Activated T-helper 9 cell treated with anti-CD3 and anti-CD28 coated beads, Interleukin-2, amount 50 U/mL, for 16 hours (primary cell): ENCODE data around the gene CNPY1.

Experiments
- DNase-seq: peaks from one replicate; pipeline ENCODE4 v3.0.0-alpha.2; 2020; ENCODE audit warnings: low read depth

The CNPY1 gene

DNA sequence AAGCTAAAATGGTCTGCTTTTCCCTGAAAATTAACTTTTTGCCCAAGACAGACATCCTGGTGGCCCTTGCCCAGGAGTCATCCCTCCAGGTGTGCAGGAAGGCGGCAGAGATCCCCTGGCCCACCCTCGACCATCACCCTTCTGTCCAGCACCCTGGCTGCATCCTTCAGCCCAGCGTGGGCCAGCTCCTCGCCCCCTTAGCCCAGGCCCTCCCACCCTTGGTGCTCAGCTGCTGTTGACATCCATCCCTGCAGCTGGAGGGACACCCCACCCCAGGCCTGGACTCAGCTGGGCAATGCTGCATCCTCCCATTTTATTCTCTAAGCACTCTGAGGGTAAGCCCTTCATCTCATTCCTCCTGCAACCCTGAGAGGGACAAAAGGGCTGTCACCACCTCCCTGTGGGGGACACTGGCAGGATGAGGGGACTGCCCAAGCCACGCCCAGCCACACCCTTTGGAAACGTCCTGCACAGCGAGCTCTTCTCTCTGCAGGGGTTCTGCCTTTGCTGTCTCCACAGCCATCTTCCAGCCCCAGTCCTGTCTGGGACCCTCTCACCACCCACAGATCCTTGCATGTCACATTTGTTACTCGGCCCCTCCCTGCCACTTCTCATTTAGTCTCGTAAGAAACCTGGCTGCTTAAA, 57.8 kb downstream of the CNPY1 start:
- no peak for DNase-seq

DNA sequence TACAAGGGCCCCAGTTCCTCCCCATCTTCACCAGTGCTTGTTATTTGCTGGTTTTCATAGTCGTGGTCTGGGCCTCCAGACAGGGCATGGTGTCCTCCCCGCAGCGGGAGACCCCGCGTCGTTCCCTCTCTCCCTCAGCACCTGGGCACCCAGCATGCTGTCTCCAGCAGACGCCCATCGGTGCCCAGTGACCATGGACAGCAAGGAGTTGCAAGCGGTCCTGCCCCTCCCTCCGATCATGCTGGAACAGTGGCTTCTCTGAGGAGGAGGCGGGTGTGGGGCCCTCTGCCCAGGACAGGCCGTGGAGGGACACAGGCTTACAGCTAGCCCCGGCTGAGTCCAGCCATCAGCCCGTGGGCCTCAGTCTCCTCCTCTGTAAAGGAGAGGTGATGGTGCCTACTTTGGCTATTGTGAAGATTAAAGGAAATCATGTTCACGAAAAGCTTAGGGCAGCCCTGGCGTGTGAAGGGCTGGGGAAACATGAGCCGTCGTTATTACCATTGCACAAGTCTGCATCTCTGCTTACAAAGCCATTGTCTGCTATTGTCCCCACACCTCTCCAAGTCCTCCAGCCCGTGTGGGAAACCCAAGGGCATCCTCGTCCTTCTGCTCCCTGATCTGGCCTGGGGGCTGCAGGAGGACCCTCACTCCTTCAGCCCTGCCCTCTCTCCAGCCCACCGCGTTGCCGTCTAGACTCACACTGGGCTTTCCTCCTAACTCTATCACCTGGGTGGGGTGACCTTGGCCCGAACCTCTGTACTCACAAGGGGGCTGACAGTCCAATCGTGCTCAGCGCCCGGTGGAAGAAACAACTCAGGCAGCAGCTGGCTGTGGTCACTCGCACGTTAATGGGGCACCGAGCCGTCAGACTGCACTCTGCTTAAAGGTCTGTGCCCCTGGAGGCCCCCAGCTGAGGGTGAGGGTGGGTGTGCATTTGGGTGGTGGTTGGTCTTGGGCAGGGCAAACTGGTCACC, 58.6 kb downstream of the CNPY1 start:
- DNase-seq, result no peak

DNA sequence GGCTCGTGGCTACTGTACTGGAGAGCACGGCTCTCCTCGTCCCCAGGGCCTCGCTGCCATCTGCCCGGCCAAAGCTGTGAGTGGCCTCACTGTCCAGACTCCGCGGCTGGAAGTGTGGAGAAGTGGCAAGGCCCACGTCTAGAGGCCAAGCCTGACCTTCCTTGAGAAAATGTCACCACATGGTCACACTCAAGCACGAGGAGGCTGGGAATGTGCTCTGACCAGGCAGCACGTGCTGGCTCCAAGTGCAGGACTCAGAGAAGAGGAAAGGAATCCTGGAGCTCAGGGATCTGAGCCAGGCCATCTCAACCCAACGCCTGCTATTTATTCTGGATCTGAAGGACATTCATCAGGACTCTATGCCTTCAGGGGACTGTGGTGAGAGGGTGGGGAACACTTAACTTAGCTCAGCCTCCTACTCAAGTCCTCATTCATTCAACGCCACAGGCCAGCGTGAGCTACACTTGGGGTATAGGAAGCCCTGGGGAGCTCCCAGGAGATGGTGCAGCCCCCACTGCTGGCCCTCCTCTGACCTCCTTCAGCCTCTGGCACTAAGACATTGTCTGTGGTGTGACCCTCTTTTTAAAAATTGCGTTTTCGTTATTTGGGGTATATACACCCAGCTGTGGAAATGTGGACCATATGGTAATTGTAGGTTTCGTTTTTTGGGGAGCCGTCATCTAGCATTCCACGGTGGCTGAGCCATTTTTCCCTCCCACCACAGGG, 59.4 kb downstream of the CNPY1 start:
- no peak for DNase-seq

DNA sequence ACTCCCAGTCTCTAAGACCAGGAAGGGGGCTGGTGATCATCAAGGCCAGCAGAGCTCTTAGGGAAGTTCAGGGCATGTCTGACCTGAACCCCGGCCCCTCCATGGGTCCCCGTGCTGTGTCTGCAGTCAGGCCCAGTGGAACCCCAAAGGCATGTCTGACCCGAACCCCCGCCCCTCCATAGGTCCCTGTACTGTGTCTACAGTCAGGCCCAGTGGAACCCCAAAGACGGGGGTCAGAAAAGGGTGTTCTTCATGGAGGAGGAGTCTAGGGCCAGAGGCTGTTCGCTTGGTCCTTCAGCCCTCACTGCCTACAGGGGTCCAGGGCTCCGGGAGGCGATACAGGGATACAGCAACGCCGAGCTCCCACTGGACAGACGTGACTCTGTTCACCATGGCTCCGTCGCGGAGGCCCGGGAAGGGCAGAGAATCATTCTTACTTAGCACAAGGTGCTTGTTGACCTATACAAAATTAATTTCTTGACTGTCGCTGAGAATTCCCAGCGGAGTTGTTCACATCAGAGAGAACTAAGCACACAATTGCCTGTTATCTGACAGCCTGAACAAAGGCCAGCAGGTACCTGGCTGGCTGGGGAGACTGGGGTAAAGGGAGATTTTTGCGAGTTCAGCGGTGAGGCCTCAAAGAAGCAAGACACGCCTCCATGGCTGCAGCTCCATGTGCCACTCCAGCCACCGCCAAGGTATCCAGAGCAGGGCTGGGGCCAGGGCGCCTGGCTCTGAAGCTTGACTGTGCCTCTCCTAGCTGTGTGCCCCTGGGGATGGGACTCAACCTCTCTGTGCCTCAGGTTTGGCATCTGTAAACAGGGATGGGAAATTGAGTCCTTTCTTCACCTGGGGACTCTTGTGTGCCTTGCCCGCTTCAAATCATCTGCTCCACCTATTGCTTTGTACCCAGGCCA, 61.6 kb downstream of the CNPY1 start:
- no peak for DNase-seq

DNA sequence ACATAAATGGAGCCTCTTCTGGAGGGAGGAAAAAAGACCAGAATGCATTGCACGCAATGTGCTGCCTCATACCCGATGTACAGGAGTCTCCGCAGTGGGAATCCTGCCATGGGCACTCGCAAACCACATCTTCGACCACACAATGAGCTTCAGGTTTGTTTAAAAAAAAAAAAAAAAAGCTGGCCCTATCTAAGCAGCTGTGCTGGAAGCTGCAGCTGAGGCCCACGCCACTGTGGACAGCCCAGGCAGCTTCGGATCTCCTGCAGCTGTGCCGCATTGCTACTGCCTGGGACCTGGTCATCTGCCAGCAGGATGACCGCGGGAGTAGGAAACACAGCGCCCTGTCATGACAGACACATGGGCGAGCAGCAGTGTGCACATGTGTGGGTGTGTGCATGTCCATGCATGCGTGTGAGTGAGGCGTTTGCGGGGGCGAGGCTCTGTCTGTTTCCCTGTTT, 62.5 kb downstream of the CNPY1 start:
- DNase-seq, result no peak

DNA sequence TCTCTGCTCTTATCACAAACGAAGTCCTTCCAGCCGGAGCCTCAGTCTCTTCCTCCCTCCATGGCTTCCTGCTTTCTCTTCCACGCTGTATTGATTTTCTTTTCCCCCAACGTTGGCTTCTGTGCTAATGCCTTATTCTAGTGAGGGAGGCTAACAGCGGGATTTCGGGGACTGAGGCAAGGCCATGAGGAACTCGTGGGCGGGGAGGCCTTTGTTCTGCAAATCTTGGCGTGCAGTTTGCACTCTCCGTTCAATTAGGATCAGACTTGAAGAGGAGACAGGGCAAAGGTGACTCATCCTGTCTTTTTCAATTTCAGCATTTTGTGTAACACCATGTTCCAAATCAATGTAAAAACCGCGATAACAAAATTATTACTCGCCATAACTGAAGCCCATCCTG, 63.1 kb downstream of the CNPY1 start:
- DNase-seq, result no peak

DNA sequence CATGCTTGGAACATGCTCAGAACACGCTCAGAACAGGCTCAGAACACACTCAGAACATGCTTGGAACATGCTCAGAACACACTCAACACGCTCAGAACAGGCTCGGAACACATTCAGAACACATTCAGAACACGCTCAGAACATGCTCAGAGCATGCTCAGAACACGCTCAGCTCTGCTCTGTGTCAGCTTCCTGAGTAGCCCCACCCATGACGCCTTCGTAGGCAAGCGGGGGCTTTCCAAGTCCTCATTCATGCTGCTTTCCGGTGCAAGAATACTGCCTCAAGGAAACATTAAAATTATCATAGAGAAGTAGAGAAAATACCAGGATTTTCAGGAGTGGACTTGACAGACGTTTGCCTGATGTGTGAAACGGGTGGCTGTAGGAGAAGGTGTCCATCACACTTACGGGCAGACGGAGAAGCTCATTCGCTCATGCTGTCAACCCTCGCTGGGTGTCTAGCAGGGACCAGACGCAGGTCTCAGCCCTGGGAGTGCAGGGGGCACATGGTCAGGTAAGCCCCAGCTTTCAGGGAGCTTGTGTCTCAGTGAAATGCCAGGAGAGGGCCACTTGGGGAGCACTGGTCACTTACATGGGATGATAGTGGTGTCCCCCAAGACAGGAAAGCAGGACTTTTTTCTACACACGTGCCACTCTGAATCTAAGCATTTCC, 63.7 kb downstream of the CNPY1 start:
- no peak for DNase-seq

DNA sequence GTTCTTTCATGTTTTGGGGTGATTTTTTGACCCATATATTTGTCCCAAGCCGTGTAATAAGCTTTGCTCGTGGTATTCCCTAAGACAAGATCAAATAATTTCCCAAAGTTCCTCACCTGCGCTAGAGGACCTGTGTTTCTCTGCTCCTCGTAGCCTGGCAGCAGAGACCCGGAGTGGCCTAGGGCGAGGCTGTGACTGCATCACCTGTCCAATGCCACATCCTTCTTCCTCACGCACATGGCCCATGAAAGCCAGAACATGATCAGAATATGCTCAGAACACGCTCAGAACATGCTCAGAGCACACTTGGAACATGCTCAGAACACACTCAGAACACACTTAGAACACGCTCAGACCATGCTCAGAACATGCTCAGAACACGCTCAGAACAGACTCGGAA, 64.6 kb downstream of the CNPY1 start:
- no peak for DNase-seq

DNA sequence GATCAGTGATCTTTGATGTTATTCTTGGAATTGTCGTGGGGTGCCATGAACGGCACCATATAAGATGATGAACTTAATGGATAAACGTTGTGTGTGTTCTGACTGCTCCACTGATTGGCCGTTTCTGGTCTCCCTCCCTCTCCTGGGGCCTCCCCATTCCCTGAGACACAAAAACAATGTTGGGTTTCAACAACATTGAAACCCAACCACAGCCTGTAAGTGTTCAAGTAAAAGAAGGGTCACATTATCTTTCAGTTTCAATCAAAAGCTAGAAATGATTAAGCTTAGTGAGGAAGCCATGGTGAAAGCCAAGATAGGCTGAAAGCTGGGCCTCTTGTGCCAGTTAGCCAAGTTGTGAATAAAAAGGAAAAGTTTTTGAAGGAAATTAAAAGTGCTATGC, 68.9 kb downstream of the CNPY1 start:
- DNase-seq, result no peak

DNA sequence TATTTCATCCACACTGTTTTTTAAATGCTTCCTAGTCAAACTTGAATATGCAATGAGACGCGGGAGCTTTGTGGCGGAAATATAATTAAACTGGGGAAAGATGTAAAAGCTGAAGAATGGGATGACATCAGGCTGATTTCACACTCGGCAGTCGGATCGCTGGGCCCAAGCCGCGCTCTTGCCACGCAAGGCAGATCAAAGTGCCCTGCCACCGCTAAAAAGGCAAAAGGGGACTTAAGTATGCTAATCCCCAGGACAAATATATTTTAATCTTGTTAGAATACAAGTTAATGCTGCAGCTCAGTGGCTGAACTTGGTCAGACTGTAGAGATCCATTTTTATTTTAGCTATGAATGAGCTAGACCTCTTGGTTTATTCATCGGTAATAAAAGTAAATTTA, 74.6 kb downstream of the CNPY1 start:
- DNase-seq, result no peak

DNA sequence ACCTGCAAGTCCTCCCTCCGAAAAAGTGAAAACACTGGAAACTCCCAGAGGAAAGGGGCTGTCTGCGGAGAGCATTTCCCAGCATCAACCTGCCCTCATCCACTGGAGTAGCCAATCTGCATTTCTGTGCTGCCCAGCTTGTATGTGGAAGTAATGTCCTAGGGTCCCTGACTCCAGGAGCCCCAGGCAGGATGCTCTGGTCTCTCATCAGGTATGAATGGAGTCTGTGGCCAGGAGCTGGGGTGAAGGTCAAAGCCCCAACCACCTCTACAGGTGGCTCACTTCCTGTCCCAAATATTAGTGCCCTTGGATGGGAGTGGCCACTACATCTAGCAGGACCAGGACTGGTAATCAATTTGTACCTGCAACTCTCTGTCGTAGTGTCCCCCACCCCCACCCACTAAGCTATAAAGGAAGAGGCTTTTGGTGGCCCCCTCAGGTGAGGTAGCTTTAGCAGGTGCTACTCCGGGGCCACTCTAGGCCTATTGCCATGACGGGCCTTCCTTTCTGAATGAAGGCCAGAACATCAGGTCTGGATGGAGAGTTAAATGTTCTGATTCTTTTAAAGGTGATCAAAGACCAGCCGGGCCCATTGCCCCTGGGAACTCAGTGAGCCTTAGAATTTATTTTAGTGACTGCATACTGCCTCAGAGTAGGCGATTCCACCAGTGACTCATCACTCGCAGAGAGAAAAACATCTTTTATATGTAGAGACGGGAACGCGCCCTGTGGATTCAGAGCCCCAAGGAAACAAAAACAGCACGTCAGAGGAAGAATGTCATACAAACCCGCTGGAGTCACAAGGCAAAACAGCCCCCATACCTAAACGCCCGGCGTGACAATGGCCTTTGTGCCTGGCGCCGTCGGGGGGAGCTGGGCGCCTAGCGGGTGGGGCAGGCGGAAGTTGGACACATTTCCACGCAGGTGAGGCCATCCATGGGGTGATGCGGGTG, 75.4 kb downstream of the CNPY1 start:
- DNase-seq, result no peak

DNA sequence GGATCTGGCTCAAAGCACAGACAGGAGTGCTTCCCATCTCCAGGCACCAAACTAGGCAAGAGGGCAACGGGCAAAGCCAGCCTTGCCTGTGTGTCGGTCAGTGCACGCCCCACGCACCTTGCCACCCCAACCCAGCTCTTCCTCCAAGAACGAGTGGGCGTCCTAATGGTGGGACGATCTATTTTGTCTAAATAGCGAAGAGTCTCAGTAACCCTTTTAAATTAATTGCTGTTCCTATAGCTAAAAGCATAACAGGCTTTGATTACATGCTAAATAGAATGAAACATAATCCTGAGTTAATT, 76.2 kb downstream of the CNPY1 start:
- DNase-seq, result no peak

DNA sequence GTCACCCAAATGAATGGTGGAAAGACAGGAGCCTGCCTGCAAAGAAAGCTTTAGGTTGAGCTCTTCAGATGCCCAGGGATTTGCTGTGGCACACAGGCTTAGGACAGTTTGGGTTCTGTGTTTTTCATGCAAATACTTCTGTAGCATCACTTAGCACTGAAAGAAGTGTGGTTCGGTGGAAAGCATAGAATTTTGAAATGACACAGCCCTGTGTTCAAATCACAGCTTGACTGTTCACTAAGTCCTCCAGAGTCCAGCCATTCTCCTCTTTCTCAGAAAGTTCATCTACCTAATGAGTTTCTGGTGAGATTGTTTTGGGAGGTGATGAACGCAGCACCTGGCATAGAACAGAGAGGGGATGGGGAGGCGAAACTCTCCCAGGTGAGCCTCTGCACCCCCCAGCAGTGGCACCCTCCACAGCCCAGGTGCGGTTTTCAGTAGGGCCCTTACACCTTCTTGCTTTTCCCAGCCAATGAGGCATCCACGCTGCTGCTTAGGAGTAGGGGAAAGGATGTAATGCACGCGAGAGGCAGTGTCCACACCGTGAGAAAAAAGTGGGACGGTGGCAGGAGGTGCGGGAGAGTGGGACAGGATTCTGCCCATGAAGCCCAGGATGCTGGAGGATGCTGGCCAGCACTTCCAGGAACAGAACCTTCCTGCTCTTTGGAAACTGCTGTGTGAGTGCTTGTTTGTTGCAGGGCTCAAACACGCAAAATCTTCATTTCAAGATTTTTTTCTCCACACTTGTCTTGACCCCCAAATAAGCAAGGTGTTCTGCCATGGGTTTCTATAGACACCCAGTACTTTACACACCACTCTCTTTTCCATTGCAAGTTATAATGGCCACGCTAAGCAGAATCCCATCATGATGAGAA, 76.8 kb downstream of the CNPY1 start:
- no peak for DNase-seq

DNA sequence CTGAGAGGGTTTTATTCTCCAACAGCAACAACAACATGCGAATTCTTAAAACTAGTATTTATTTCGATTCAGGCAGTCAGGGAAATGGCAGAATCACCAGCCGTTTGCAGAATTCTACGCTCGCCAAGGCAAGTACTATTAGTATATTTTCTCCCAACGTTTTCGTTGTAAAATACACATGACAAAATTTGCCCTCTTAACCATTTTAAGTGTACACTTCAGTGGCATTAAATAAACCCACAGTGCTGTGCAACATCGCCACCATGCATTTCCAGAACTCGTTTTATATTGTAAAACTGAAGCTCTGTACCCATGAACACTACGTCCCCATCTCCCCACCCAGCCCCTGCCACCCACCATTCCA, 77.6 kb downstream of the CNPY1 start:
- DNase-seq, result no peak

DNA sequence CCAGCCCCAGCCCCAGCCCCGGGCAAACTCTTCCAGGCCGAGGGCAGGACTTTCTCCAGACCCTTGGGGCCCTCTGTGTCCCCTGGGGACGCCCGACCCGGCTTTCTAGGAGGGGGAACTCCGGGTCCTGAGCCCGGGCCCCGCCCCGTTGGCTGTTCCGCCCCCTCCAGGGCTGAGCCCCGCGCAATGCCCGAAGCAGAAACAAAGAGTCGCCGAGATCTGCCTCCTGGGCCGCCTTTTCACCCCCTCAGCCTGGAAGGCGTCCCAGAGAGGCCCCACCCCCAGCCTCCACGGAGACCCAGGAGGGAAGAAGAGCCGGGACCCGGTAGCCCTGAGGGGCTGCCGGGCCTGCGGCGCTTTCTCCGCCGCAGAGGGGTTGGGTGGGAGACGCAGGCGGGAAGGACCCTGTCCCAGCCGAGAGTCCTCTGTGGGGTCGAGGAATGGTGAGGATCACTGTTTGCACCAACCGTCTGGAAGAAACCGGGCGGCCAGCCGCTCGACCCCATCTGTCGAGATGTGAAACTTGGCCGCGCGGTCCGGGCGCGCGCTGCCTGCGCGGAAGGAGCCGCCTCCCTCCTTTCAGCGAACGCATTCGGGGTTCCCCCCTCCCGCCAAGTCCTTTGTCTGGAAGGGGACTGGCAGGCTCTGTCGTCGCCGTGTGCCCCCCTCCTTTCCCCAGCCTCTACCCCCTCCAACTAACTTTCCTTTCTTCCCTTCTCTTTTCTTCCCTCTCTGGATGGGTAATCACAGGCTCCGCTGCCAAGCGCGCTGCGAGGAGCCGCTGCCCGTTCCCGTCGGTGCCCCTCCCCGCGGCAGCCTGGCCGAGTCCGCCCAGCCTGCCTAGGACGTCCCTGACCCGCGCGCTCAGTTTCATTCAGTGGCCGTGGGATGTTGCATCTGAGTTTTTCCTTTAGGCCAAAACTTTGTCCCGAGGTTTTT, 78.2 kb downstream of the CNPY1 start:
- no peak for DNase-seq

DNA sequence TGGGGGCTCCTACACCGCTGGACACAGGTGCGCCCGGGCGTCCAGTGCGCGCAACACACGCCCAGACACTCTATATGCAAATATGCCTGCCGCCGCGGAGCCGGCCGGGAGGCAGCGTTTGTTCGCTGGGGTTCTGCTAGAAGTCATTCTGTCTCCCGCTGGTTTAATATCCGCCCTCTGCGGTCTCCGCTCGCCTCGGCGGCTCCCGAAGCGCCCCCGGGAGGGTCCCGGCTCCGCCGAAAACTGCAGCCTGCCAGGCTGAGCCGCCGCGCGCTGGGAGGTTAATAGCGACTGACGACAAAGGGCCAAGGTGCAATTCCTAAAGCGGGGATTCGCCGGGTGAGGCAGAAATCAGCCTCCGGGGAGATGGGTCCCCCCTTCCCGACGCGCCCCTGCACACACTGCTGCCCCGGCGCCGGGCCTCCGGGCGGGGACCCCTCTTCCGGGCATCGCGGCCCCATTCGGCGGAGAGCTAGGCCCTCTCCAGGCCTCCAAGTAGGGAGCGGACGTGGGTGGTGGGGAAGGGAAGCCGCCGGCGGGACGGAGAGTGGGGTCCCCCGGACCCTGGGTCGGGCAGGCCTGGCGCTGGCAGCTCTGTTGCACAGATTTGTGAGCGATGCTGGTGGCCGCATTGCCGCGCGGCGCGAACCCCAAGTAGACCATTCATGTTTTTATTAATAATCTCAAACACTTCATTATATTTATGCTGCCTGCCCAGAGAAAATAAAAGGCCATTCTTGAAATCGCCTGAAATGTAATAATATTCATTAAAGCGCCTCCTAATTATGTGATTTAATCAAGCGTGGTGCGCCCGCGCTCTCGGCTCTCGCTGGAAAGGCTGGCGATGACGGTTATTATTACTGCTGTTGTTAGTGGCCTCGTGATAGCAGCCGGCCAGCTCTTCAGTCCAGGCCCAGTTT, 79.3 kb downstream of the CNPY1 start:
- no peak for DNase-seq
